ENCODE measurements around the gene GRIP2.

Gene GRIP2

GRCh38 chr3:14474363-14475081 lies 65.6 kb downstream of the GRIP2 start:
- H3K27ac ChIP-seq (ENCODE audit: low read depth, low read length, poor library complexity, severe bottlenecking) = no peak overlapping the region
- no peak overlapping the region for H2AFZ ChIP-seq (ENCODE audit: low read length)
- H3K36me3 ChIP-seq (ENCODE audit: insufficient read depth, low read length) = peaks cover 96% of the 10 kb centered on the region
- no peak overlapping the region for H3K9ac ChIP-seq (ENCODE audit: low read length)
- no peak overlapping the region for H3K4me3 ChIP-seq (ENCODE audit: low read depth, low read length, poor library complexity, severe bottlenecking)
- H3K27me3 ChIP-seq (ENCODE audit: insufficient read depth, low read length) = no peaks in the 10 kb centered on the region
- H4K20me1 ChIP-seq (ENCODE audit: insufficient read depth, low read length) = no peaks in the 10 kb centered on the region
- H3K4me1 ChIP-seq (ENCODE audit: insufficient read depth, low read length, severe bottlenecking) = no peaks in the 10 kb centered on the region
- H3F3A ChIP-seq (ENCODE audit: insufficient read depth, low read length) = no peaks in the 10 kb centered on the region
- no peak for TF ChIP-seq CTCF (IDR thresholded peaks at IDR 0.05; ENCODE audit: low read length)
- TF ChIP-seq EZH2 (IDR thresholded peaks at IDR 0.05; ENCODE audit: borderline replicate concordance, low read length) = no peak
- no peaks in the 10 kb centered on the region for H3K9me3 ChIP-seq (ENCODE audit: low read length)
- no peak overlapping the region for H3K4me2 ChIP-seq (ENCODE audit: low read length)
- no peaks in the 10 kb centered on the region for H3K9me2 ChIP-seq (ENCODE audit: low read depth, low read length)
- no peaks in the 10 kb centered on the region for H3K79me2 ChIP-seq (ENCODE audit: insufficient read depth, low read length)

- H3K27me3 ChIP-seq (ENCODE audit: insufficient read depth, low read length) = no peaks in the 10 kb centered on the region
- no peak overlapping the region for H3K27ac ChIP-seq (ENCODE audit: low read depth, low read length, poor library complexity, severe bottlenecking)
- no peaks in the 10 kb centered on the region for H3K9me2 ChIP-seq (ENCODE audit: low read depth, low read length)
- TF ChIP-seq CTCF (IDR thresholded peaks at IDR 0.05; ENCODE audit: low read length) (no peak), EZH2 (IDR thresholded peaks at IDR 0.05; ENCODE audit: borderline replicate concordance, low read length) (no peak)
- H3K4me2 ChIP-seq (ENCODE audit: low read length) = no peak overlapping the region
- H3K36me3 ChIP-seq (ENCODE audit: insufficient read depth, low read length) = peaks cover 96% of the 10 kb centered on the region
- H3K4me3 ChIP-seq (ENCODE audit: low read depth, low read length, poor library complexity, severe bottlenecking) = no peak overlapping the region
- no peak overlapping the region for H3K9ac ChIP-seq (ENCODE audit: low read length)
- no peaks in the 10 kb centered on the region for H3K9me3 ChIP-seq (ENCODE audit: low read length)
- no peaks in the 10 kb centered on the region for H4K20me1 ChIP-seq (ENCODE audit: insufficient read depth, low read length)
- H3F3A ChIP-seq (ENCODE audit: insufficient read depth, low read length) = no peaks in the 10 kb centered on the region
- no peak overlapping the region for H2AFZ ChIP-seq (ENCODE audit: low read length)
- no peaks in the 10 kb centered on the region for H3K79me2 ChIP-seq (ENCODE audit: insufficient read depth, low read length)
- no peaks in the 10 kb centered on the region for H3K4me1 ChIP-seq (ENCODE audit: insufficient read depth, low read length, severe bottlenecking)
Observed at GRCh38 chr3:14473411-14473891, 66.7 kb downstream of the GRIP2 start.

GRCh38 chr3:14472471-14473351 lies 67.4 kb downstream of the GRIP2 start:
- H3K36me3 ChIP-seq (ENCODE audit: insufficient read depth, low read length) = peaks cover 95% of the 10 kb centered on the region

More at GRCh38 chr3:14472471-14473351, 67.4 kb downstream of the GRIP2 start:
- Histone ChIP-seq H3K4me2 (ENCODE audit: low read length) (no peak overlapping the region), H3K27me3 (ENCODE audit: insufficient read depth, low read length) (no peaks in the 10 kb centered on the region), H3K9me2 (ENCODE audit: low read depth, low read length) (no peaks in the 10 kb centered on the region), H3K4me3 (ENCODE audit: low read depth, low read length, poor library complexity, severe bottlenecking) (no peak overlapping the region), H2AFZ (ENCODE audit: low read length) (no peak overlapping the region), H3K27ac (ENCODE audit: low read depth, low read length, poor library complexity, severe bottlenecking) (no peak overlapping the region), H3K4me1 (ENCODE audit: insufficient read depth, low read length, severe bottlenecking) (no peaks in the 10 kb centered on the region), H3K79me2 (ENCODE audit: insufficient read depth, low read length) (no peaks in the 10 kb centered on the region), H4K20me1 (ENCODE audit: insufficient read depth, low read length) (no peaks in the 10 kb centered on the region), H3F3A (ENCODE audit: insufficient read depth, low read length) (no peaks in the 10 kb centered on the region), H3K9me3 (ENCODE audit: low read length) (no peaks in the 10 kb centered on the region), H3K9ac (ENCODE audit: low read length) (no peak overlapping the region)
- TF ChIP-seq CTCF (IDR thresholded peaks at IDR 0.05; ENCODE audit: low read length) (no peak), EZH2 (IDR thresholded peaks at IDR 0.05; ENCODE audit: borderline replicate concordance, low read length) (no peak)

Data from OCI-LY1 (cell line).